NOMO-1 (cell line): Measurements from ENCODE around the gene KRTAP10-9.
"Not testable (repeated sequence)": the region's sequence is repeated elsewhere in the genome, so short reads cannot be mapped to it uniquely, and the experiment has no call there.

Experiments
- DNase-seq, 2 experiments: peaks; one replicate each; lab custom pipeline; 2025; ENCODE audit not compliant: unreplicated experiment in 2 of 2; lab: John Stamatoyannopoulos, UW

Gene KRTAP10-9, protein sequence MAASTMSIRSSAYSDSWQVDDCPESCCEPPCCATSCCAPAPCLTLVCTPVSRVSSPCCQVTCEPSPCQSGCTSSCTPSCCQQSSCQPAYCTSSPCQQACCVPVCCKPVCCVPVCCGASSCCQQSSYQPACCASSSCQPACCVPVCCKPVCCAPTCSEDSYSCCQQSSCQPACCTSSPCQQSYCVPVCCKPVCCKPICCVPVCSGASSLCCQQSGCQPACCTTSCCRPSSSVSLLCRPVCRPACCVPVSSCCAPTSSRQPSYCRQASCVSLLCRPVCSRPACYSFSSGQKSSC

DNA sequence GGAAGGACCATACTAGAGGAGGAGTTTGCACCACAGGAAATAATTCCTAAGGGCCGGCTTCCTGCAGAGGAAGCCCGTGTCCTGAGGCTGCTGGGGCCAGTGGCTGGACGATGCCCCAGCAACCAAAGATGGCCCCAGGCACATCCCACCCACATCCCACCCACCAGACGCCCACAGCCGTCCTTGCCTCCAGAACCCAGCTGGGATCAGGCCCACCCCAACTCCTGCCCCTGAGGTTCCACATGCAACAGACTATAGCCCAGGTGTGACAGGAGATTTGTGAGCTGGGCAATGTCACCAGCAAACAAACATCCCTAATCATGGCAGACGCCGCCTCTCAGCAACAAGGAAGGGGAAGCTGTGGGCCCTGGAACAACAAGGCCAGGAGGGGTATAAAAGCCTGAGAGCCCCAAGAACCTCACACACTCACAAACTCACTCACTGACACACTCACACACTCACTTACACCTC, at the start of gene KRTAP10-9:
KRTAP10-9 (plus strand) TSS at position 421 of the 471 bp plus-strand sequence. CDS start 79 bp downstream, outside the sequence.
- DNase-seq: no peak

DNA sequence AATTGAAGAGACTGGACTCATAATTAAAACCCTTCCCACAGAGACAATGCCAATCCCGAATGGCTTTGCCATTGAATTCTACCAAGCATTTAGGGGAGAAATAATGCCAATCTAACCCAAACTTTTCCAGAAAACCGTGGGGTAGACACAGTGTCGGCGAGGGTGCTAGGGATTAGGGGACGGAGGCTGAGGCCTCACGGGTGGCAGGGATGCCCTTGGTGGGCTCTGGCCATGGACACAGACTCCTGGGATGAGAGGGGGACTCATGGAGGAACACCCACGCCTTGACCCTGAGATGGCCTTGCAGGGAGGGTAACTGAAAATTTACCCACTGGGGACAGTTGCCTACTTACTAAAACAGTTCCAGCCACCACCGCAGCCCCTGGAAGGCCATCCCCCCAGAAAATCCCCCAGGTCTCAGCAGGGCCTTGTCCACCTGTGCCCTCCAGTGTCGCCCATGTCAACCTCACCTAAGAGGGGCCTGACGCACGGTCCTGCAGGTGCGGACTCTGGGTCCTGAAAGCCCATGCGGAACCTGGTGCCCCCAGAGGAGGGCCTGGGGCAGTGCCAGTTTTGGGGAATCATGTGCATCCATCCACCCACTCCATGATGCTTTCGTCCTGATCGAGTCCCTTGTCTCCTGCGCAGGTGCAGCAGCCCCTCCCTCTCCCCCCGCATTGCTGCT, 48.4 kb upstream of the KRTAP10-9 start:
- DNase-seq: no peak

DNA sequence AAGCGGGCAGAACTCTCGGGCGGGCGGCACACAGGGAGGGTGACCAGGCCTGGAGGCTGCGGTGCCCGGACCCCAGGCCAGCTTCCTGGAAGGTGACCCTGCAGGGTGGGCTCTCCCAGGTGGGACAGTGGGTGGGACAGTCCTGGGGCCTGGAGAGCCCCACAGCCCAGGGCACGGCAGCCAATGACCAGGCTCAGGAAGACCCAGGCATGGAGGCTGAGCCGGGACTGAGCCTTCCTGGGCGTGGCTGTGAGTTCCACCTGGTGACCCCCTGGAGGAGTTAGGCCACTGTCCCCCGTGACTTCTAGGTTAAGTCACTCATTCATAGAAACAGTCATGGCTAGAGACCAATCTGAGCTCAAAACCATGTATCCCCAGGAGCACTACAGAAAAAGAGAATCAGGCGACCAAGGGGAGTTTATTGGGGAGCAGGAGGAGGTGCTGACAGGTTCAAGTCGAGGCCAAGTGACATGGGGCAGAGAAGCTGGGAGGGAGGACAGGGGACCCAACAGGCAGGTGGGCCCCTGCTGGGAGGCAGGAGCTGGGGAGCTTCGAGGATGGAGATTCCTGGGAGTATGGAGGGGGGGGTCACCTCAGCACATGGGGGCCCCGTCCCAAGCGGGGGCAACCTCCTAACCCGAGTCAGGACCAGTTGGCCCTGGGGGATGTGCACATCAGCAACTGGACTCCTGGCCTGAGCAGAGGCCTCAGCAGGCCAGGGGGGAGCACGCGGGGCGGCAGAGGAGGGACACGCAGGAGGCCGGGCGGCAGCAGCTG, 47.6 kb upstream of the KRTAP10-9 start:
- DNase-seq: no peak

DNA sequence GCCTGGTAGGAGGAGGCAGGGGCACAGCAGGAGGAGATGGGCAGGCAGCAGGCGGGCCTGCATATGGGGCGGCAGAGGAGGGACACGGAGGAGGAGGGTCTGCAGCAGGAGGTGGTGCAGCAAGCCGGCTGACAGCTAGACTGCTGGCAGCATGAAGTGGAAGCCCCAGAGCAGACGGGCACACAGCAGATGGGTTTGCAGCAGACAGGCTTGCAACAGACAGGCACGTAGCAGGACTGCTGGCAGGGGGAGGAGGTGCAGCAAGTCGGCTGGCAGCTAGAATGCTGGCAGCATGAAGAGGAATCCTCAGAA, 47.1 kb upstream of the KRTAP10-9 start:
- no peak for DNase-seq

DNA sequence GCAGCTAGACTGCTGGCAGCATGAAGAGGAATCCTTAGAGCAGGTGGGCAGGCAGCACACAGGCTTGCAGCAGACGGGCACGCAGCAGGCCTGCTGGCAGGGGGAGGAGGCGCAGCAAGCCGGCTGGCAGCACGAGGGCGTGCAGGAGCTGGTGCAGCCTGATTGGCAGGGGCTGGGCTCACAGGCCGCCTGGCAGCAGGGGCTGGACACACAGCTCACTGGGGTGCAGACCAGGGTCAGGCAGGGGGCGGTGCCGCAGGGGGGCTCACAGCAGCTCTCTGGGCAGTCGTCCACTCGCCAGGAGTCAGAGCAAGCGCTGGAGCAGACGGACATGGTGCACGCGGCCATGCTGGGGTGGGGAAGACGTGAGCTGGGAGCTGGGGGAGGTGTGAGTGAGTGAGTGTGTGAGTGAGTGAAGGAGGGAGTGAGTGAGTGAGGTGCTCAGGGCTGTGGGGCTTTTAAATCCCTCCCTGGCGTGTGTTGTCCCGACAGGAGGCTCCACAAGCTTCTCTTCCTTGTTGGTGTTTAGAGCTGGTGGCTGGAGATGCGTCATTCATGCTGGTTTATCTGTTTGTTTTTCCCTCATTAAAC, 46.6 kb upstream of the KRTAP10-9 start, which contains the start of gene KRTAP10-5:
KRTAP10-5 (minus strand) TSS at position 374 of the 591 bp plus-strand sequence; CDS start at position 348, 26 bp downstream.
- not testable (repeated sequence) for DNase-seq

DNA sequence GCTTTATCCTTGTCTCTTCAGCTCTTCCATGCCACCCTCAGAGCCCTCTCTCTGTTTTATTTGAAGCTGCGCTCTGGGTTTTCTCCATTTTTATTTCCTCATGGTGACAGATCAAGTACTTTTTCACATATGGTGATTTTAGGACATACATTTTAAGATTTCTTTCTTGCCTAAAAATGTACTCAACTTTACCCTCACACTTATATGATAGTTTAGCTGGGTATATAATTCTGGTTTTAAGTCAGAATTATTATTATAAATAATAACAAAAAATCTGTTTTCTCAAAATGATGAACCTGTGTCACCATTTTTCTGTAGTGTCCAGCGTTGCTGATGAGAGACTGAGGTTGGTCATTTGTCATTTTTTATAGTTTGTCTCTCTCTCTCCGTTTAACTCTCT, 45.7 kb upstream of the KRTAP10-9 start:
- no peak for DNase-seq

DNA sequence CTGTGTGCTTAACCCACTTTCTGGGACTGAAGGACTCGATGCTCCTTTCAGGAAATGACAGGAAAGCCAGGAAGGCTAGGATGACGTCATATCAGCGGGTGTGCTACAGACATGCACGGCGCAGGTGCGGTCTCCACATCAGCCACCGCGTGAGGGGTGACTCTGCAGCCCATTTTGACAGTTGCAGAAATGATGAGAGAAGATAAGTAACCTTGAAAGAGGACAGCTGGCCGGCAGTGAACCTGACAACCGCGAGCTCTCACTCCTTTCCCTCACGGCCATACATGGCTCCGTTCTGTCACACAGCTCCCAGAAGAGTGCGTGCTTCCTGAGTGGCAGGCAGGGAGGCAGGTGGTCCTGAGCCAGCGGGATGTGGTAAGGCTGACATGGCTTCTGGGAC, 44.8 kb upstream of the KRTAP10-9 start:
- DNase-seq: no peak

DNA sequence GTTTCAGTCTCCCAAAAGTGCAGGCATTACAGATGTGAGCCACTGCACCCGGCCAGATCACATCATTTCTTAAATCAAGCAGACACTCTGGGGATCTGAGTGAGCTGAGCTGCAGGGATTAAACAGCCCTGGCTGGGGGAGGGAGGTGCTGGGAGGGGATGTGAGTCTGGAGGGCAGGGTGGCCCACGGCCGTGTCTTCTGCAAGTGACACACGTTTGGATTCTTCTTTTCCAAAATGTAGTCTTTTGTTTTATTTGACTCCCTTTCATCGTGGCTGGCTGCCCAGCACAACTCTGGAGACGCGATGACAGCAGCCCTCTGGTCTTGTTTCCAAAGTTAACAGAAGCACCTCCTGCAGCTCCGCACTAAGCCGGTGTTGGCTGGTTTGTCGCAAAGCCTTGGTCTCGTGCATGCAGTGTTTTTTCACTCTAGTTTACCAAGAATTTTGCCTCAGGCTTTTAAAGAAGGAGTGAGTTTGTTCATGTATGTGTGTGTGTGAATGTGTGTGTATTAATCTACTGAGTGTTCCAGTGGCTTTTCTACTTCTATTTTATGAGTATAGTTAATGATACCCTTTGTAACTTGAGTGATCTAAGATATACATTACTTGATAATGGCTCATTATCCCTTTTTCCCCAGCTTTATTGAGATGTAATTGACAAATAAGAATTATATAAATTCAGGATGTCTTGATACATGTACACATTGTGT, 43.6 kb upstream of the KRTAP10-9 start:
- no peak for DNase-seq

DNA sequence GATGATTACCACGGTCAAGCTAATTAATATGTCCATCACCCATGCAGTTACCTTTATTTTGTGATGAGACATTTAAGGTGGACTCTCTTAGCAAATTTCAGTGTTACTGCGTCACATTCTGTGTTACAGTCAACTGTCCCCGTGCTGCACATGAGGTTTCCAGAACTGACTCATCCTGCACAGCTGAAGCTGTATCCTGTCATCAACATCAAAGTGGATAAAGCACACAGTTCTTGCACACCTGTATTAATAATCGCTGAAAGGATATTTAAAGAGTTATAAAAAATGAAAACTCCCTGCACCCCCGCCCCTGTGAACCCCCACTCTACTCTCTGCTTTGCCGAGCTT, 43.1 kb upstream of the KRTAP10-9 start:
- no peak for DNase-seq

DNA sequence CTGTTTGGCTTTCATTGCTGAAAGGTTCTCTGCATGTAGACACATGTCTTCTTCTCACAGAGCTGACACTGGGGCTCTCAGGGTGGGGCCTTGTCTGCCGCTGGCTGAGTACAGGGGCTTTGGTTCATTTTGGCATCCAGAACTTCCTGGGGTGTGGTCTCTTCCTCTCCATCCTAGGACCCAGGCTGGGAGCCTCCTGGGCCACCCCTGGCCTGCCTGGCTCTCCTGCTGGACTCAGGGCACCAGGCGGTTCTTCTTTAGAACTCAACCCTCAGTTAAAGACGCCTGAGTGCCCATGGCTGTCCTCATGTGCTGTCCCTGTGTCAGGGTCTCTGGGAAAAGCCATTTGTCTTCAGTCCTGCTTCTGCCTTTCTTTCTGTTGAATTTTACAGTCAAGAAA, 41.0 kb upstream of the KRTAP10-9 start:
- no peak for DNase-seq

DNA sequence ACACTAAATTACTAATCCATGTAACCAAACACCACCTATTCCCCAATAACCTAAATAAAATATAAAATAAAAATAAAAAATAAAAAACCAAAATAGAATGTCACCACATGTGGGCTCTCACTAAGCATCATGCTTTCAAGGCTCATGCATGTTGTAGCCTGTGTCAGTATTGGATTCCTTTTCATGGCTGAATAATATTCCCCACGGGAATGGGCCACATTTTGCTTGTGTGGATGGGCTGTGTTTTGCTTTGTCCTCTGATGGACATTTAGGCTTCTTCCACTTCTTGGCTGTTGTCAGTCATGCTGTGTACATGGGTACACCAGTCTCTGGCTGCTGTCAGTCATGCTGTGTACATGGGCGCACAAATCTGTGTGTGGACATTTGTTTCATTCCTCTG, 37.8 kb upstream of the KRTAP10-9 start:
- DNase-seq: no peak

DNA sequence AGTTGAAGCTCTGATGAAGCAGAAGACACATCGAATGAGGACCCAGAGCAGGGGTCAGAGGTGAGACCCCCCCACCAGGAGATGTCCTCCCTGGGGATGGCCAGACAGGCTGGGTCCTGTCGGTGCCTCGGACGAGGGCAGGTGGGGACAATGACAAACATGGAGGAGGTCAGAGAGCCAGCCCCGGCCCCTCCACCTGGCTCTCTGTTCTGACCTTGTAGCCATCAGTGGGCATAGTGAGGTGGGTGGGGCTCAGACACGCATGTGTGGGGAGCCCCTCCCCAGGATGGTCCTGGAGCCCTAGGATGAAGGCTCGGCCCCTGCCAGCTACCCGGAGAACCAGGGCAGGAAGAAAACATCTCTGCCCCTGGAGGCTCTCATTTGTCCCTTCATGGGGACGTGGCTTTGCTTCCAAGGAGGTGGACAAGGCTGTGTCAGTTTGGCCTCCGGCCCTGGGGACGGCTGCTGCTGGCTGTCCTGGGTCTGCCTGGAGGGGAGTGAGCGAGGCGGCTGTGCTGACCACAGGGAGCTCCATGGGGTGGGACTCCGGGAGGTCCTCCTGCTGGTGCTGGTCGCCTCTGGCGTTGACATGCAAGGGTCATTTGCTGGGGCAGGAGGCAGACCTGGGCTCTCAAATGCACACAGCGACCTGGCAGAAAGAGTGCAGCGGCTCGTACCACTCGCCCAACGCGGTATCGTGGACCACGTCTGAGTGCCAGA, 37.1 kb upstream of the KRTAP10-9 start:
- DNase-seq: no peak

DNA sequence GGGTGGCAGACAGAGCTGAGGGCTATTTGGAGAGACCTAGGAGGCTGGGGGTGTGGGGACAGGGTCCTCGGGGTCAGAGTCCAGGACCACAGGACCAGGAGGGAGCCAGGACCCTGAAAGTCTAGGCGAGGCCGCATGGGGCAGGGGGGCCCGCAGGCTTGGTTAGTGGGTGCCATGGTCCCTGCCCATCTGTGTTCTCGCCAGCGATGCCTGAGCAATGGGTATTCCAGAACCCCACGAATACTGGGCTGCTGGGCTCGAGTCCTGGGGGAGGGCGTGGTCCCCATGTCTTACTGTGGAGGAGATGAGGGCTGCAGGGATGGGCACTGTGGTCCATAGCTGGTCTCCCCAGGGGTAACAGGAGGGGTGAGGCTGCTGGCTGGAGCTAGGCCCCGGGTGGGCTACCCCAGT, 36.6 kb upstream of the KRTAP10-9 start:
- DNase-seq: no peak

DNA sequence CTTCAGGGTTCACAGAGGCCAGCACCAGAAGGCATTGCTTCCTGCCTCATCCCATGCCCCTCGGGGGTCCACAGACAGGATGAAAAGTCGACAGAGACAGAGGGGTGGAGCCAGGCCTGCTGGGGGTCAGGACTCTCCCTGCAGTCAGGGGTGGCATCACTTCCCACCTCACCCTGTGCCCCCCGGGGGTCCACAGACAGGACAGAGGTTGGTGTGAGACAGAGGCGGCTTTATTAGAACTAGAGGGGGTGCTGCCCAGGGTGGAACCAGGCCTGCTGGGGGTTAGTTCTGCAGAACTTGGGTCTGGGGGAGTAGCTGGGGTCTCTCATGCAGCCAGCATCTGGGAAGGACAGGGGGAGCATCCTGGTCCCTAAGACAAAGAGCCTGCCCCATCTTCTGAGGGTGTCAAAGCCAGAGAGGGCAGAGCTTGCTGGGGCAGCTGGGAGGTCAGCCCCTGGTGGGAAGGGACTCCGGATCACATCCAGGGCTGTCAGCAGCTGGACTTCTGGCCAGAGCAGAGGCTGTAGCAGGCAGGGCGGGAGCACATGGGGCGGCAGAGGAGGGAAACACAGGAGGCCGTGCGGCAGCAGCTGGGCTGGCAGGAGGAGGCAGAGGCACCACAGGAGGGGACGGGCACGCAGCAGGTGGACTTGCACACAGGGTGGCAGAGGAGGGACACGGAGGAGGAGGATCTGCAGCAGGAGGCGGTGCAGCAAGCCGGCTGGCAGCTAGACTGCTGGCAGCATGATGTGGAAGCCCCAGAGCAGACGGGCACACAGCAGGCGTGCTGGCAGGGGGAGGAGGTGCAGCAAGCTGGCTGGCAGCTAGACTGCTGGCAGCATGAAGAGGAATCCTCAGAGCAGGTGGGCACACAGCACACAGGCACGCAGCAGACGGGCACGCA, 35.7 kb upstream of the KRTAP10-9 start:
- not testable (repeated sequence) for DNase-seq

DNA sequence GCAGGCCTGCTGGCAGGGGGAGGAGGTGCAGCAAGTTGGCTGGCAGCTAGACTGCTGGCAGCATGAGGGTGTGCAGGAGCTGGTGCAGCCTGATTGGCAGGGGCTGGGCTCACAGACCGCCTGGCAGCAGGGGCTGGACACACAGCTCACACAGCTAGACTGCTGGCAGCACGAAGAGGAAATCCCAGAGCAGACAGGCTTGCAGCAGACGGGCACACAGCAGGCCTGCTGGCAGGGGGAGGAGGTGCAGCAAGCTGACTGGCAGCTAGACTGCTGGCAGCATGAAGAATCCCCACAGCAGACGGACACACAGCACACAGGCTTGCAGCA, 35.1 kb upstream of the KRTAP10-9 start:
- DNase-seq: not testable (repeated sequence)

DNA sequence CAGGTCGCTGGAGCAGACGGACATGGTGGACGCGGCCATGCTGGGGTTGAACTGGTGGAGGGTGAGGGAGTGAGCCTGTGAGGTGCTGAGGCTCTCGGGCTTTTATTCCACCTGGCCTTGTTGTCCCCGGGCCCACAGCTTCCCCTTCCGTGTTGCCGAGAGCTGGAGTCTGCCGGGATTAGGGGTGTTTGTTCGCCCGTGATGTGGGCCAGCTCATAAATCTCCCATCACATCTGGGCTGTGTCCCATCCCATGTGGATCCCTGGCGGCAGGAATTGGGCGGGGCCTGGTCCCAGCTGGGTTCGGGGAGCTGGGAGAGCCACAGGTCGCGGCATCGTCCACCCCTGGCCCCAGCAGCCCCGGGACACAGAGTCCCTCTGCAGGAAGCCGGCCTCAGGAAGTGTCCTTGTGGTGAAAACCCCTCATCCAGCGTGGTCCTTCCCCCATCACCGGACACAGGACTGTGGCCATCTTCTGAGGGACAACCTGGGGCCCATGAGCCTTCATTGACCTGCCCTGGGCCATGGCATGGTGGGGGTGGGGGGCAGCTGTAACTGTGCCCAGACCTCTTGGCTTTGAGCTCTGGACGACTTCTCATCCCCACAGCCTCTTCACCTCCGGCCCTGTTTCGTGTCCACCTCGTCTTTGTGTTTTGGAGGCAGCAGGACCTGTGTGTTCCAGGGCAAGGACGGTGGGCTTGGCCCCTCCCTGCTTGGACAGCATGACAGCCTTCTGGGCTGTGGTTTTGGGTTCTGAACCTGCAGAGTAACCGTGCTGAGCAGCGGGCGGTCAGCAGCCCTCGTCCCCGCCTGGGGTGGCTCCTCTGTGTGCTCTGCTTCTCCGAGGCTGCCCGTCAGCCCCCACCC, 34.2 kb upstream of the KRTAP10-9 start, which contains the start of gene KRTAP10-6:
KRTAP10-6 (minus strand) TSS at position 60 of the 866 bp plus-strand sequence; CDS start at position 39, 21 bp downstream.
- no peak for DNase-seq

DNA sequence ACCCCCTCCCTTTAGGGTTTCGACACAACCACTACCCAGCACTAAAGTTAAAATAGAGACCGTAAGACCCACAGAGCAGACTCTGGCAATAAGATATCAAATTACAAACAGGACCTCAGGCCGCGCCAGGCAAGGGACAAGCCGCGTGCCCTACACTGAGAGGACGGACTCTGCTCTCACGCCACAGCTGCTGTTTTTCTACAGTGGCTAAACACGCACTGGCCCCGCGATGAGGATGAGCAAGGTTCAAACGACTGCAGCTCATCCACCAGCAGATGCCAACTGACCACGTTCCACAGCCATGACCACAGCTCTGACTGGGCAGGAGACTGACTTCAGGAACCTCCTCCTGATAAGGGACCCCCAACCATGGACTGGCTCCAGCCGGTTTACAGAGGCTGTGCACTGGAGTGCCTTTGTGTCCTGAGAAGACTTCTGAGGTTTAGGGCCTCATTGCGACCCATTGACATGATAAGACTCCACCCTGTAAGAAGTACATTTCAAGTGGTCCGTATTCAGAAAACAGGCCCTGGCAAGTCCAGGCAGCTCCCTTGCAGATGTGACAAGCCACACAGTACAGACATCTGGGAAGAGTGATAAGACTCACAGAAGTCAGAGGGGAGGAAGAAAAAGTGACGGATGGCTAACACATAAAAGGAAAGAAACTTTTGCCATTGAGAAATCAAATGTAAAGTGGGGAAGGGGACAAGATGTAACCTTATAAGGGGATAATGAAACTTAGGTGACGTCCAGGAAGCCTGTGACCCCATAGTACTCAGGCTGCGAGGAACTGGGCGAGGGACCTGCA, 33.1 kb upstream of the KRTAP10-9 start:
- DNase-seq: no peak
